Erythroblast (primary cell): ENCODE measurements around the gene PCP4.
"Not testable (repeated sequence)": the region's sequence is repeated elsewhere in the genome, so short reads cannot be mapped to it uniquely, and the experiment has no call there.

ENCODE experiments used
- DNase-seq, 2 experiments: peaks; one replicate each; lab custom pipeline; 2025; lab: John Stamatoyannopoulos, UW
- GATA1 ChIP-seq: IDR thresholded peaks from 2 replicates; pipeline ENCODE4 v1.6.1; 2011; ENCODE audit warnings: low read depth, mild to moderate bottlenecking, control low read depth, low read length, moderate library complexity
- POLR2A ChIP-seq: IDR thresholded peaks from 2 replicates; pipeline ENCODE4 v1.6.1; 2011; ENCODE audit warnings: mild to moderate bottlenecking, low read length

Gene PCP4

DNA sequence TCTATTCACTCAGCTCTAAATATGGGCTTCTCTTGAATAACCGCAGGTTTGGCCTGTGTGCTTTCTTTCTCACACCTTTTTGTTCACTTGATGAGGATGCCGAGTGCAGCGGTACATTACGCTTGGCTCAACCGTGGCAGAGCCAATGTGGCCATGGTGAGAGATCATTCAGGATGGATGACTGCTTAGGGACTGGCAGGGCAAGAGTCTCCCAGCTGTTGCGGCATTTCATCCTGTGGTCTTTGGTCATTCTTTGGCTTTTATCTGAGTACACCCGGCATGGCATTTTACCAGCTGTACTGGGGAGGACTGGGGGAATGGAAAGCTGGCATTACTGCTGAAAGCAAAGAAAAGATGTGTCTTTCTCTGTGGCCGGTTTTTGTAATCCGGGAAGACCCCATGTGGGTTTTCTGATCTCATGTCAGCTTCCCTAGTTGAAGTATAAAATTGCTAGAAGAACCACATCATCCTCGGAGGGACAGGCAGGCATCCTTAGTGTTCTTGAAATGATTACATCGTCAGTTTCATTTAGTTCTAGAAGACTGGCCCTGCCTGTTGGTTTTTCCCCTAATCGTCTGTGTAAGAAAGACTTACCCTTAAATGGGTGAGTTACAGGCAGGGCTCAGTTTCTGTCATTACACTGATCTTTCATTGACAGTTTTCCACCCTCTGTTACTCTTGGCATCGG, 15.1 kb downstream of the PCP4 start:
- TF ChIP-seq GATA1 = no peak
- no peak for TF ChIP-seq POLR2A

DNA sequence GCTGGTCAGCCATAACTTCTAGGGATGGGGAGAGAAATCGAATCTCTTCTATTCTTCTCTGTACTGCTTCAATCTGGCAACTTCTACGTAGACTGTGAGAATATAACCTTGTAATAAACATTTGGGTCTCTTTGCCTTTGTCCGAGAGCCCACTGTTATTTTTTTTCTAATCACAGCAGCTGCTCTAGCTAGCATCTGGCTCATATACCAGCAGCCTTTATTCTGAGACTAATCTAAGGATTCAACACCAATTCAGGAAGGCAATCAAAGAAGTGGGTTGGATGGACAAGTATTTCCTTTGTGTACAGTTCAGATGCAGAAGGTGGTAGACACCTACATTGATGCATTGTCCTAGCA, 15.6 kb downstream of the PCP4 start:
- no peak for TF ChIP-seq POLR2A
- TF ChIP-seq GATA1 = no peak
- no peak for DNase-seq

More for the DNA sequence above, 15.1 kb downstream of the PCP4 start:
- DNase-seq = no peak

GRCh38 chr21:39885119-39885848, 18.0 kb downstream of the PCP4 start:
- TF ChIP-seq POLR2A = no peak
- TF ChIP-seq GATA1 = no peak
- no peak for DNase-seq

- DNase-seq = no peak
- TF ChIP-seq POLR2A = no peak
- TF ChIP-seq GATA1 = no peak
These were observed 21.6 kb downstream of the PCP4 start for GRCh38 chr21:39888848-39889247.

DNA sequence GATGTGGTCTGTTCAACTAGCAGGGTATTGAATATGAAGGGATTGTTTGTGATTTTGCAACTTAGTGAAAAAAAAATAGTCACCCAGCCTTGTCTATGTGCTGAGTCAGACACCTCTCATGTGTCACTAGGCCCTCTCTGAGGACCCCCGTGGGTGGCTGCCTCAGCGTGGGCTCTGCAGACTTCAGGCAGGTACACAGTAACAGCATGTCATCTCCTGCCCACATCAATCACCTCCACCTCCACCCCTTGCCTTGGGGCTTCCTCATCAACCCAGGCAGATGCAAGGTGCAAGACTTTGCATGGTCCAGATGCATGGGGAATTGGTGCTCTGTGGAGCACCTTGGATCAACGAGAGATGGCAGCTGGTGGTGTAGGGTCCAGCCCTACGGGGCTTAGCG, 23.9 kb downstream of the PCP4 start:
- no peak for DNase-seq
- TF ChIP-seq POLR2A = no peak
- no peak for TF ChIP-seq GATA1

- DNase-seq = not testable (repeated sequence)
These were observed 24.6 kb downstream of the PCP4 start for GRCh38 chr21:39891863-39892262.

DNA sequence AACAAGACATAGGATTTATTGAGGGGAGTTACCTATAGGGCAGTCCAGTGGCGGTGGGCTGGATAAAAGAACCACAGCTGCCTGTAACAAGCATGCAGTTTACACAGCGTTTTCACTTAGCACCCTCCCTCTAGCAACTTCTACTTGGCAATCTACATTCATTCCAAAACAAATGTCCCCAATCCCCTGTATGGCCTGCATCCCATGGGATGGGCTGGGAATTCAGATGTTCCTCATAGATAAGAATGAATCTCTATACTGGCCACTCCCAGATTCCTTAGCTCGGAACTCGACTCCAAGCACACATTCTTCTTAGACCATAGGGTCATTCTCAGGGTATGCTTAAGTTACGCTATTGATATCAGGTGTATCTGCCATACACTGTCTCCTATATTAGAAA, 33.3 kb downstream of the PCP4 start:
- TF ChIP-seq POLR2A (no peak), GATA1 (no peak)
- DNase-seq = no peak

DNA sequence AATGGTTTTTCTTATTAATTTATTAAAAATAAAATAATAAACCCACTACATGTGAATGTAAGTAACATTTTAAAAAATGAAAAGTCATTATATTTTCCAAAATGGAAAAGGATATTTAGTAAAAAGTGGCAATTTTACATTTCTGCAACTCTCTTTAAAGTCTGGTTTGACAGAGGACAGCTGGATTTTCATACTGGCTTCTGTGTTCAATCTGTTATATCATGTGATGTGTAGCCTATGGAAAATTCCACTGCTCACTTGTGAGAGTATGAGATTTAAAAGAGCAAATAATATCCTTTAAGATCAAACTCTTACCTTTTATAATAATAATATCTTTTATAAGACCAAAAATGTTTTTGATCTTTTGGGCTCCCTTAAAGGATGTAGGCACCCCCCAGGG, 33.7 kb downstream of the PCP4 start:
- TF ChIP-seq POLR2A = no peak
- no peak for TF ChIP-seq GATA1

DNA sequence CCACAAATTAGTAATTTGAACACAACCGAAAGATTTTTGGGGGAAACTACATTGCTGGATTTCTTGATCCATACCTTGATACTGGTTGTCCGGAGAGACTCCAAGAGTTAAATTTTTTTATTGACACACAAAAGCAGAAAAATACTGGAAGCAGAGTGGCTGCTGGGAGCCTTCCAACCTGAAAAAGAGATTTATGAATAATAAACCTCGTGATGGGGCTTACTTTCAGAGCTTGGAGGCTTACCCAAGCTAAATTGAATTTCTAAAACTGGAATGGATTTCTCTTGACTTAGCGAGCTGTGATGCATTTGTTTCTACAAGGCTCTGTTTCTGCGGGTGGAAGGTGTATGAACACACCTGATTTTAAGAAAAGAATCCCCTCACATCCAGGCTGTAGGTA, 35.7 kb downstream of the PCP4 start:
- TF ChIP-seq GATA1 = no peak
- TF ChIP-seq POLR2A = no peak
- no peak for DNase-seq

More for the DNA sequence above, 33.7 kb downstream of the PCP4 start:
- DNase-seq = no peak

DNA sequence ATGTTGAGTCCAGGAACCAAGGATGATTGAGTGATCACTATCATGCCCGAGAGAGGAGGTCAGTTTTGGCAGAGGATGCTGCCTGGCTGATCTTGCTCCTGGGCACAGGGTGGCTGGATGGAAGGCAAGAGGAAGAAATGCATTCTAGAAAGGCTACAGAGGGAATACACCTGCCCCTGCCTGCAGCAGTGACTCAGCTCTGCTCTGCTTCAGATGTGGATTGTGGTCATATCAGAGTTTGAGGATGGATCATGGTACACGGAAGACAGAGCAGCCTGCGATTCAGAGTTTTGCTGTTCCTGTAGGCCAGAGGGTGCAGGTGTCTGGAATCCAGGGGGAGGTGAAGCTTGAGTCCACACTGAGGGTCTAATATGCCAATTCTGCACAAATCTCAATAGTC, 37.2 kb downstream of the PCP4 start:
- no peak for DNase-seq
- TF ChIP-seq POLR2A = no peak
- no peak for TF ChIP-seq GATA1

- no peak for DNase-seq
- TF ChIP-seq GATA1 = no peak
- TF ChIP-seq POLR2A = no peak
These were observed 41.2 kb downstream of the PCP4 start for GRCh38 chr21:39908265-39908923.

DNA sequence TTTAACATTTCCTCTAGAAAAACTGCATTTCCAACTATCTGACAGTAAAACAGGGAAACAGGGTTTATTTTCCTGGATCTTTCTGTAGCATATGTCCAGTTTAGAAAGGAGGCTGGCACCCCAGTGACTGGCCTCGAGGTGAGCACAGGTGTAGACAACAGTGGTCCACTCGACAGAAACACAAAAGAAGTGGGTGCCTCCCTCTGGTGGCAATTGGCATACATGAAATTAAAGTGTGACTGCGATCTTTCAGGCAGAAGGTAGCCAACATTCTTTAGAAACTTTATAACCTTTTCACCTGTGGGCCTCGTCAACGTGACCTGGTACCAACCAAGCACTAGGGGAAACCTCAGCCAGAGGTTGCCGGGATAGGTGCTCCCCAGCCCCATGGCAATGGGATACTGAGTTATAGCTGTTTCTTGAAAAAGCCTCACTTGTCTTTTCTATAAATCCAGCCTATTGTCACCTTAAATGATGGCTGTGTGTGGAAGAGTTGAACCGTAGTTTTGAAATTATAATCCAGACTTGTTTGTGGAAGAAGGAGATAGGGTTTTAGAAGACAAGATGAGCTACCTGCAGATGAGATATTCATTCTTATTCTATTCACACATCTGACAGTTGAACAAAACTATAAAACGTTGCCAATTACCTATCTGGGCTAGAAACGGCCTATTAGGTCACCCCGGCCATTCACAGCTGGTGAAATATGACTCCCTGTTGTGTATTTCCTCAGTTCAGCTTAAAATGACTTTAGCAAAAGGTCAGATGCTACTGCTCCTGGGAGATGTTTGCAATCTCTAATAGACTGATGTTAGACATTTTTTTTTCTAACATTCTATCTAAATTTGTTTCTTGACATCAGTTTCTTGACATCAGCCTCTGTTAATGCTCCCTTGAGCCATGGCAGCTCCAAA, 44.3 kb downstream of the PCP4 start:
- no peak for DNase-seq
- TF ChIP-seq GATA1 (no peak), POLR2A (no peak)

- DNase-seq = no peak
- TF ChIP-seq POLR2A = no peak
- TF ChIP-seq GATA1 = no peak
These were observed 46.6 kb downstream of the PCP4 start for GRCh38 chr21:39913706-39914305.
